Activated CD4-positive, alpha-beta memory T cell treated with anti-CD3 and anti-CD28 coated beads, Interleukin-2, amount 10 ng/mL, durations not matched to agents 7 days and 5 days (primary cell): Measurements from ENCODE around the gene WLS. TPM values are rescaled to one million over a fixed set of nuclear protein-coding genes. Genes with fewer than 3 reads are reported as not detected.

Source experiments
- CTCF ChIA-PET: fragments of 350-600 bp; sonication (Branson Sonifier 250); formaldehyde crosslinking; loops from one replicate; lab custom pipeline; 2021; ENCODE audit warnings: antibody characterized with exemption, inconsistent platforms; lab: Charles Lee
- POLR2A ChIA-PET: fragments of 350-600 bp; sonication (Branson Sonifier 250); formaldehyde crosslinking; loops from one replicate; lab custom pipeline; 2021; ENCODE audit warnings: antibody characterized with exemption; lab: Charles Lee
- DNase-seq: peaks from one replicate; pipeline ENCODE4 v3.0.0-alpha.2; 2020
- H3K27ac Mint-ChIP-seq: one replicate; pipeline ENCODE4 v1.8.0; 2021; ENCODE audit warnings: mild to moderate bottlenecking, mixed read lengths
- H3K27me3 Mint-ChIP-seq: one replicate; pipeline ENCODE4 v1.8.0; 2021; ENCODE audit warnings: mixed read lengths
- H3K36me3 Mint-ChIP-seq: one replicate; pipeline ENCODE4 v1.8.0; 2021; ENCODE audit warnings: low read depth, mixed read lengths
- H3K4me1 Mint-ChIP-seq: one replicate; pipeline ENCODE4 v1.8.0; 2021; ENCODE audit warnings: mixed read lengths
- H3K4me3 Mint-ChIP-seq: one replicate; pipeline ENCODE4 v1.8.0; 2021; ENCODE audit warnings: mild to moderate bottlenecking, mixed read lengths
- H3K9me3 Mint-ChIP-seq: one replicate; pipeline ENCODE4 v1.8.0; 2021; ENCODE audit warnings: mixed read lengths
- total RNA-seq, 2 experiments: library from RNA; stranded (reverse); gene quantifications; one replicate each; pipeline ENCODE4 v1.2.3, GENCODE V29; 2021

Gene WLS
- total RNA-seq, 2 experiments from 2014 or later: not detected

GRCh38 chr1:68237040-68237439, 4.7 kb upstream of the WLS start:
- H3K27me3 Mint-ChIP-seq: peaks cover 20% of the 10 kb centered on the region
- H3K4me3 Mint-ChIP-seq: no peak overlapping the region
- H3K36me3 Mint-ChIP-seq: no peaks in the 10 kb centered on the region
- CTCF ChIA-PET: no interaction called here
- DNase-seq: no peak
- no peak overlapping the region for H3K27ac Mint-ChIP-seq
- peaks cover 3% of the 10 kb centered on the region for H3K4me1 Mint-ChIP-seq
- no peaks in the 10 kb centered on the region for H3K9me3 Mint-ChIP-seq
- POLR2A ChIA-PET: no interaction called here

- H3K9me3 Mint-ChIP-seq: no peaks in the 10 kb centered on the region
- H3K4me3 Mint-ChIP-seq: no peak overlapping the region
- no peak for DNase-seq
- CTCF ChIA-PET: no interaction called here
- no peaks in the 10 kb centered on the region for H3K36me3 Mint-ChIP-seq
- POLR2A ChIA-PET: no interaction called here
- peaks cover 43% of the 10 kb centered on the region for H3K27me3 Mint-ChIP-seq
- H3K4me1 Mint-ChIP-seq: peaks cover 8% of the 10 kb centered on the region
- no peak overlapping the region for H3K27ac Mint-ChIP-seq
Measured at GRCh38 chr1:68234094-68234493, 1.8 kb upstream of the WLS start.

- ChIA-PET POLR2A (no interaction called here), CTCF (no interaction called here)
- H3K4me3 Mint-ChIP-seq: no peak overlapping the region
- peaks cover 47% of the 10 kb centered on the region for H3K27me3 Mint-ChIP-seq
- no peaks in the 10 kb centered on the region for H3K9me3 Mint-ChIP-seq
- no peaks in the 10 kb centered on the region for H3K36me3 Mint-ChIP-seq
- H3K27ac Mint-ChIP-seq: no peak overlapping the region
- no peak for DNase-seq
- peaks cover 8% of the 10 kb centered on the region for H3K4me1 Mint-ChIP-seq
Measured at GRCh38 chr1:68233202-68233601, 879 bp upstream of the WLS start.

GRCh38 chr1:68231627-68232288, 565 bp downstream of the WLS start:
- peaks cover 8% of the 10 kb centered on the region for H3K4me1 Mint-ChIP-seq
- DNase-seq: no peak
- peaks cover 49% of the 10 kb centered on the region for H3K27me3 Mint-ChIP-seq
- CTCF ChIA-PET: no interaction called here
- no peak overlapping the region for H3K27ac Mint-ChIP-seq
- no peaks in the 10 kb centered on the region for H3K36me3 Mint-ChIP-seq
- no peak overlapping the region for H3K4me3 Mint-ChIP-seq
- POLR2A ChIA-PET: no interaction called here
- no peaks in the 10 kb centered on the region for H3K9me3 Mint-ChIP-seq

GRCh38 chr1:68230901-68231626, 1.3 kb downstream of the WLS start:
- Mint-ChIP-seq H3K9me3 (no peaks in the 10 kb centered on the region), H3K36me3 (no peaks in the 10 kb centered on the region), H3K4me3 (no peak overlapping the region), H3K27ac (no peak overlapping the region), H3K4me1 (peaks cover 8% of the 10 kb centered on the region), H3K27me3 (peaks cover 49% of the 10 kb centered on the region)
- ChIA-PET CTCF (no interaction called here), POLR2A (no interaction called here)
- DNase-seq: no peak

- Mint-ChIP-seq H3K9me3 (no peaks in the 10 kb centered on the region), H3K4me3 (no peak overlapping the region), H3K4me1 (peaks cover 8% of the 10 kb centered on the region), H3K27ac (no peak overlapping the region), H3K27me3 (peaks cover 49% of the 10 kb centered on the region), H3K36me3 (no peaks in the 10 kb centered on the region)
- ChIA-PET CTCF (no interaction called here), POLR2A (no interaction called here)
- DNase-seq: no peak
Measured at GRCh38 chr1:68230484-68230802, 1.9 kb downstream of the WLS start.

- POLR2A ChIA-PET: no interaction called here
- H3K9me3 Mint-ChIP-seq: no peaks in the 10 kb centered on the region
Measured at GRCh38 chr1:68229650-68230483, 2.5 kb downstream of the WLS start.

GRCh38 chr1:68228851-68229250, 3.5 kb downstream of the WLS start:
- H3K9me3 Mint-ChIP-seq: no peaks in the 10 kb centered on the region
- ChIA-PET CTCF (no interaction called here), POLR2A (no interaction called here)
- H3K27me3 Mint-ChIP-seq: peaks cover 47% of the 10 kb centered on the region
- no peak for DNase-seq
- no peak overlapping the region for H3K4me3 Mint-ChIP-seq
- no peak overlapping the region for H3K27ac Mint-ChIP-seq
- peaks cover 8% of the 10 kb centered on the region for H3K4me1 Mint-ChIP-seq
- no peaks in the 10 kb centered on the region for H3K36me3 Mint-ChIP-seq

More at GRCh38 chr1:68229650-68230483, 2.5 kb downstream of the WLS start:
- Mint-ChIP-seq H3K27me3 (peaks cover 50% of the 10 kb centered on the region), H3K4me1 (peaks cover 8% of the 10 kb centered on the region), H3K27ac (no peak overlapping the region), H3K4me3 (no peak overlapping the region), H3K36me3 (no peaks in the 10 kb centered on the region)
- CTCF ChIA-PET: no interaction called here
- DNase-seq: no peak

GRCh38 chr1:68227598-68227997, 4.7 kb downstream of the WLS start:
- DNase-seq: no peak
- CTCF ChIA-PET: no interaction called here
- Mint-ChIP-seq H3K27me3 (peaks cover 35% of the 10 kb centered on the region), H3K4me1 (peaks cover 6% of the 10 kb centered on the region), H3K9me3 (no peaks in the 10 kb centered on the region), H3K4me3 (no peak overlapping the region), H3K27ac (no peak overlapping the region), H3K36me3 (no peaks in the 10 kb centered on the region)
- POLR2A ChIA-PET: no interaction called here

- no peak overlapping the region for H3K4me3 Mint-ChIP-seq
- no peak overlapping the region for H3K27ac Mint-ChIP-seq
- peaks cover 25% of the 10 kb centered on the region for H3K27me3 Mint-ChIP-seq
- H3K36me3 Mint-ChIP-seq: no peaks in the 10 kb centered on the region
- no peak for DNase-seq
- no peaks in the 10 kb centered on the region for H3K9me3 Mint-ChIP-seq
- ChIA-PET POLR2A (no interaction called here), CTCF (no interaction called here)
- H3K4me1 Mint-ChIP-seq: peaks cover 2% of the 10 kb centered on the region
Measured at GRCh38 chr1:68225781-68226180, 6.5 kb downstream of the WLS start.

- peaks cover 5% of the 10 kb centered on the region for H3K27me3 Mint-ChIP-seq
- CTCF ChIA-PET: no interaction called here
- H3K27ac Mint-ChIP-seq: no peak overlapping the region
- H3K9me3 Mint-ChIP-seq: no peaks in the 10 kb centered on the region
- H3K4me3 Mint-ChIP-seq: no peak overlapping the region
- no peaks in the 10 kb centered on the region for H3K36me3 Mint-ChIP-seq
- POLR2A ChIA-PET: no interaction called here
- no peak for DNase-seq
- H3K4me1 Mint-ChIP-seq: no peaks in the 10 kb centered on the region
Measured at GRCh38 chr1:68223687-68224086, 8.6 kb downstream of the WLS start.

GRCh38 chr1:68221980-68222373, 10.3 kb downstream of the WLS start:
- Mint-ChIP-seq H3K27me3 (peaks cover 3% of the 10 kb centered on the region), H3K36me3 (no peaks in the 10 kb centered on the region), H3K4me3 (no peak overlapping the region), H3K9me3 (no peaks in the 10 kb centered on the region), H3K27ac (no peak overlapping the region), H3K4me1 (no peaks in the 10 kb centered on the region)
- CTCF ChIA-PET: no interaction called here
- POLR2A ChIA-PET: no interaction called here
- no peak for DNase-seq
